Caco-2 (cell line): ENCODE data around the gene MSLN. TPM values are rescaled to one million over a fixed set of nuclear protein-coding genes. Genes with fewer than 3 reads are reported as not detected.

ENCODE experiments used
- BruUV-seq: library from RNA; stranded (reverse); fragments of 400-500 nt; replicated peaks from 2 replicates; lab custom pipeline; 2021; lab: Mats Ljungman, UMichigan
- CTCF ChIA-PET: fragments of 300-600 bp; sonication (Branson Sonifier 250); formaldehyde crosslinking; loops from one replicate; lab custom pipeline; 2022; ENCODE audit warnings: antibody characterized with exemption; lab: Charles Lee
- POLR2A ChIA-PET: fragments of 300-600 bp; sonication (Branson Sonifier 250); formaldehyde crosslinking; loops from one replicate; lab custom pipeline; 2022; ENCODE audit warnings: antibody characterized with exemption; lab: Charles Lee
- DNase-seq, 2 experiments: peaks; one replicate each; pipeline versions ENCODE4 v3.0.0 to v3.0.0-alpha.2; 2020 to 2022
- H3K27me3 ChIP-seq: replicated peaks from 2 replicates; pipeline ENCODE4 v1.6.0; 2011; ENCODE audit warnings: low read length; ENCODE audit not compliant: control insufficient read depth, insufficient read depth
- H3K36me3 ChIP-seq: 2 replicates; pipeline ENCODE4 v1.5.1; 2011; ENCODE audit warnings: low read length; ENCODE audit not compliant: control insufficient read depth, insufficient read depth
- H3K4me1 ChIP-seq: fragments of 250-450 bp; sonication (Bioruptor Pico); 2 replicates; pipeline ENCODE4 v1.5.1; 2020; ENCODE audit warnings: mild to moderate bottlenecking
- H3K4me3 ChIP-seq: 2 replicates; pipeline ENCODE4 v1.5.1; 2011; ENCODE audit warnings: low read depth, mild to moderate bottlenecking, control low read depth, low read length
- H3K9me3 ChIP-seq: fragments of 250-450 bp; sonication (Bioruptor Pico); 2 replicates; pipeline ENCODE4 v1.5.1; 2020; ENCODE audit warnings: mild to moderate bottlenecking, moderate library complexity
- H3K27ac Mint-ChIP-seq: one replicate; pipeline ENCODE4 v1.8.0; 2022; ENCODE audit warnings: mixed read lengths; ENCODE audit not compliant: unreplicated experiment
- H3K27me3 Mint-ChIP-seq: one replicate; pipeline ENCODE4 v1.8.0; 2022; ENCODE audit warnings: mixed read lengths; ENCODE audit not compliant: insufficient read depth, unreplicated experiment
- H3K36me3 Mint-ChIP-seq: one replicate; pipeline ENCODE4 v1.8.0; 2022; ENCODE audit warnings: mild to moderate bottlenecking, mixed read lengths; ENCODE audit not compliant: insufficient read depth, unreplicated experiment
- H3K4me1 Mint-ChIP-seq: one replicate; pipeline ENCODE4 v1.8.0; 2022; ENCODE audit warnings: low read depth, mixed read lengths; ENCODE audit not compliant: unreplicated experiment
- H3K4me3 Mint-ChIP-seq: one replicate; pipeline ENCODE4 v1.8.0; 2022; ENCODE audit warnings: mild to moderate bottlenecking, moderate library complexity, mixed read lengths; ENCODE audit not compliant: unreplicated experiment
- H3K9me3 Mint-ChIP-seq: one replicate; pipeline ENCODE4 v1.8.0; 2022; ENCODE audit warnings: mixed read lengths; ENCODE audit not compliant: unreplicated experiment
- intact Hi-C: fragments of 100-400 bp; cut with micrococcal nuclease; formaldehyde crosslinking; loops from one replicate; pipeline ENCODE4 v1.10.0; 2022; ENCODE audit not compliant: unreplicated experiment
- total RNA-seq: library from RNA; stranded (reverse); gene quantifications from 2 replicates; pipeline ENCODE4 v1.2.3, GENCODE V29; 2022
- TF ChIP-seq, protein P1 (sequence below), 2 experiments: fragments of 200-600 bp in 1 of 2; IDR thresholded peaks; 1 replicate in 1 of 2; 2 replicates in 1 of 2; pipeline versions ENCODE4 v1.5.1 to v1.8.0; 2011 to 2022; ENCODE audit warnings: antibody characterized with exemption in 1 of 2, control low read depth in 1 of 2, inconsistent platforms in 1 of 2, low read depth in 1 of 2, low read length in 1 of 2, mild to moderate bottlenecking in 1 of 2, moderate library complexity in 1 of 2; ENCODE audit not compliant: insufficient read depth in 1 of 2, severe bottlenecking in 1 of 2, unreplicated experiment in 1 of 2

MSLN gene
- total RNA-seq, 1 experiment from 2014 or later, result 0.36 TPM

- H3K27me3 ChIP-seq, result no peaks in the 10 kb centered on the region
- ChIA-PET POLR2A (no interaction called here), CTCF (no interaction called here)
- TF ChIP-seq, protein P1, sequence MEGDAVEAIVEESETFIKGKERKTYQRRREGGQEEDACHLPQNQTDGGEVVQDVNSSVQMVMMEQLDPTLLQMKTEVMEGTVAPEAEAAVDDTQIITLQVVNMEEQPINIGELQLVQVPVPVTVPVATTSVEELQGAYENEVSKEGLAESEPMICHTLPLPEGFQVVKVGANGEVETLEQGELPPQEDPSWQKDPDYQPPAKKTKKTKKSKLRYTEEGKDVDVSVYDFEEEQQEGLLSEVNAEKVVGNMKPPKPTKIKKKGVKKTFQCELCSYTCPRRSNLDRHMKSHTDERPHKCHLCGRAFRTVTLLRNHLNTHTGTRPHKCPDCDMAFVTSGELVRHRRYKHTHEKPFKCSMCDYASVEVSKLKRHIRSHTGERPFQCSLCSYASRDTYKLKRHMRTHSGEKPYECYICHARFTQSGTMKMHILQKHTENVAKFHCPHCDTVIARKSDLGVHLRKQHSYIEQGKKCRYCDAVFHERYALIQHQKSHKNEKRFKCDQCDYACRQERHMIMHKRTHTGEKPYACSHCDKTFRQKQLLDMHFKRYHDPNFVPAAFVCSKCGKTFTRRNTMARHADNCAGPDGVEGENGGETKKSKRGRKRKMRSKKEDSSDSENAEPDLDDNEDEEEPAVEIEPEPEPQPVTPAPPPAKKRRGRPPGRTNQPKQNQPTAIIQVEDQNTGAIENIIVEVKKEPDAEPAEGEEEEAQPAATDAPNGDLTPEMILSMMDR (IDR thresholded peaks at IDR 0.05; ENCODE audit: insufficient read depth in 1 of 2, low read depth in 1 of 2, low read length in 1 of 2, severe bottlenecking in 1 of 2, unreplicated experiment in 1 of 2), result no peak
- no peaks in the 10 kb centered on the region for H3K9me3 ChIP-seq
- H3K4me1 Mint-ChIP-seq, result no peaks in the 10 kb centered on the region
- no peaks in the 10 kb centered on the region for H3K9me3 Mint-ChIP-seq
- DNase-seq, result no peak
- H3K36me3 ChIP-seq, result no peaks in the 10 kb centered on the region
- peaks cover 19% of the 10 kb centered on the region for H3K36me3 Mint-ChIP-seq
- no TSS peak for BruUV-seq
- no peak overlapping the region for H3K27ac Mint-ChIP-seq
- H3K27me3 Mint-ChIP-seq, result no peaks in the 10 kb centered on the region
- H3K4me3 ChIP-seq, result no peak overlapping the region
- H3K4me1 ChIP-seq, result 0 out of 2 replicates have a peak, but pooled peaks cover 3% of the 10 kb centered on the region
- no peak overlapping the region for H3K4me3 Mint-ChIP-seq
- intact Hi-C loops, result no loop called here
Observed at GRCh38 chr16:779561-779960, 19.0 kb downstream of the MSLN start.

DNA sequence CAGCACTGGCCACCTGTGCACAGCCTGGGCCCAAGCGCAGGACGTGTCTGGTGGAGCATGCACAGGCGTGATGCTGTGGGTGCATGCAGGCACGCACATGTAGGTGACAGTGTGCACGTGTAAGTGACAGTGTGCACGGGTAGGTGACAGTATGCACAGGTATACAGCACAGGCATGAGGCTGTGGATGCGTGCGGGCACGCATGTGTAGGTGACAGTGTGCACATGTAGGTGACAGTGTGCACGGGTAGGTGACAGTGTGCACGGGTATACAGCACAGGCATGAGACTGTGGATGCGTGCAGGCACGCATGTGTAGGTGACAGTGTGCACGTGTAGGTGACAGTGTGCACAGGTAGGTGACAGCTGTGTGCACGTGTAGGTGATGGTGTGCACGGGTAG lies 19.8 kb downstream of the MSLN start:
- DNase-seq, result no peak
- intact Hi-C loops, result loop anchor here (10.0 kb wide), 1 partner anchor 65 kb away; the partner anchor contains the start of gene METRN
- H3K9me3 ChIP-seq, result no peaks in the 10 kb centered on the region
- no peak overlapping the region for H3K4me3 Mint-ChIP-seq
- peaks cover 19% of the 10 kb centered on the region for H3K36me3 Mint-ChIP-seq
- H3K4me1 Mint-ChIP-seq, result no peaks in the 10 kb centered on the region
- no peaks in the 10 kb centered on the region for H3K27me3 ChIP-seq
- no peak overlapping the region for H3K4me3 ChIP-seq
- TF ChIP-seq, protein P1 (IDR thresholded peaks at IDR 0.05; ENCODE audit: insufficient read depth in 1 of 2, low read depth in 1 of 2, low read length in 1 of 2, severe bottlenecking in 1 of 2, unreplicated experiment in 1 of 2), result no peak
- ChIA-PET CTCF (no interaction called here), POLR2A (no interaction called here)
- H3K36me3 ChIP-seq, result no peaks in the 10 kb centered on the region
- H3K9me3 Mint-ChIP-seq, result no peaks in the 10 kb centered on the region
- H3K27me3 Mint-ChIP-seq, result no peaks in the 10 kb centered on the region
- no peak overlapping the region for H3K27ac Mint-ChIP-seq
- 0 out of 2 replicates have a peak, but pooled peaks cover 3% of the 10 kb centered on the region for H3K4me1 ChIP-seq
- BruUV-seq, result no TSS peak

DNA sequence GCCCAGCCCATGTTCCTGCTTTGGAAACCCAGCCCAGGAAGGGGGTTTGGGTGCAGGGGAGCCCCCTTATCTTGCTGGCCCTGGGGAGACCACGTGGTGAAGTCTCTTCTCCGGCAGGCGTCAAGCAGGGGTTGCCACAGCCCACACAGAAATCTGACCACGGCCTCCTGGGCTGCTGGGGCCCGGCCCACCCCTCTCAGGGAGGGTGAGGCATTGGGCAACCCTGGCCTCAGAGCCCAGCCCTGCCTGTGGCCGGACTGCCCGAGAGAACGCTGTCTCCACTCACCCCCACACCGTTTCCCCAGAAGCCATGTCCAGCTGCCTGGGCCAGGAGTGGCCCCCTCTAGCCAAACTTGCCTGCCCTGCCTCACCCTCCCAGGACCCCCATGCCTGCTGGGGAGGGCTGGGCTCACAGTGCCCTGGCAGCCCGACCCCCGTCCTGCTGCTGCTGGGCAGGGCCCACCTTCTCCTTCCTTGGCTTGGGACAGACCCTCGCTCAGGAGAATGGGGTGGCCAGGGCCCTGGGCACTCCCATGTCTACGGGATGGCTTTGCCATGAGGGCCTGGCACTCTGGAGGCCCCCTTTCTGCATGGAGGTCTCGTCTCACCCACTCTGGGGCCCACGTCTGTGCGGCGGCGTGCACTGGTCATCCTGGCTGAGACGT lies 20.9 kb downstream of the MSLN start:
- Histone ChIP-seq H3K9me3 (no peaks in the 10 kb centered on the region), H3K36me3 (peaks cover 1% of the 10 kb centered on the region; the same call in 1 of the 2 replicates), H3K4me1 (0 out of 2 replicates have a peak, but pooled peaks cover 3% of the 10 kb centered on the region), H3K27me3 (no peaks in the 10 kb centered on the region), H3K4me3 (no peak overlapping the region)
- H3K27me3 Mint-ChIP-seq, result no peaks in the 10 kb centered on the region
- ChIA-PET CTCF (no interaction called here), POLR2A (no interaction called here)
- BruUV-seq, result no TSS peak
- H3K4me1 Mint-ChIP-seq, result no peaks in the 10 kb centered on the region
- no peaks in the 10 kb centered on the region for H3K9me3 Mint-ChIP-seq
- H3K36me3 Mint-ChIP-seq, result peaks cover 19% of the 10 kb centered on the region
- intact Hi-C loops, result loop anchor here (10.0 kb wide), 1 partner anchor 67 kb away; the partner anchor contains the start of gene METRN
- H3K4me3 Mint-ChIP-seq, result no peak overlapping the region
- H3K27ac Mint-ChIP-seq, result no peak overlapping the region
- no peak for DNase-seq
- TF ChIP-seq, protein P1 (IDR thresholded peaks at IDR 0.05; ENCODE audit: insufficient read depth in 1 of 2, low read depth in 1 of 2, low read length in 1 of 2, severe bottlenecking in 1 of 2, unreplicated experiment in 1 of 2), result no peak
